Inflammatory macrophage treated with lipopolysaccharide for 4 hours (primary cell): ENCODE measurements around the gene MYO7B.

Source experiments
- DNase-seq: peaks from one replicate; pipeline ENCODE4 v3.0.0-alpha.2; 2020

MYO7B gene

GRCh38 chr2:127575185-127575765, 39.8 kb downstream of the MYO7B start:
- no peak for DNase-seq

- no peak for DNase-seq
Observed at GRCh38 chr2:127575941-127576432, 40.5 kb downstream of the MYO7B start.

GRCh38 chr2:127576433-127577207, 41.1 kb downstream of the MYO7B start:
- no peak for DNase-seq

- DNase-seq, result no peak
Observed at GRCh38 chr2:127577208-127577475, 41.7 kb downstream of the MYO7B start.

- no peak for DNase-seq
Observed at GRCh38 chr2:127577503-127577902, 42.0 kb downstream of the MYO7B start.

GRCh38 chr2:127577973-127578372, 42.5 kb downstream of the MYO7B start:
- no peak for DNase-seq

GRCh38 chr2:127578411-127578810, 42.9 kb downstream of the MYO7B start:
- DNase-seq, result no peak

GRCh38 chr2:127579231-127579630, 43.7 kb downstream of the MYO7B start:
- DNase-seq, result no peak

GRCh38 chr2:127580167-127581049, 44.9 kb downstream of the MYO7B start:
- peak; percentile 62 for DNase-seq

- no peak for DNase-seq
Observed at GRCh38 chr2:127581050-127581345, 45.5 kb downstream of the MYO7B start.

- DNase-seq, result no peak
Observed at GRCh38 chr2:127581516-127582490, 46.3 kb downstream of the MYO7B start.

- DNase-seq, result no peak
Observed at GRCh38 chr2:127582863-127583861, 47.7 kb downstream of the MYO7B start.

GRCh38 chr2:127584047-127584446, 48.6 kb downstream of the MYO7B start:
- no peak for DNase-seq

- no peak for DNase-seq
Observed at GRCh38 chr2:127584516-127585033, 49.1 kb downstream of the MYO7B start.

GRCh38 chr2:127585270-127585807, 49.9 kb downstream of the MYO7B start:
- DNase-seq, result no peak

- no peak for DNase-seq
Observed at GRCh38 chr2:127586136-127586535, 50.7 kb downstream of the MYO7B start.

GRCh38 chr2:127586746-127587295, 51.3 kb downstream of the MYO7B start:
- no peak for DNase-seq

GRCh38 chr2:127588241-127588640, 52.8 kb downstream of the MYO7B start:
- no peak for DNase-seq

- no peak for DNase-seq
Observed at GRCh38 chr2:127589358-127589757, 53.9 kb downstream of the MYO7B start.

GRCh38 chr2:127589841-127590240, 54.4 kb downstream of the MYO7B start:
- DNase-seq, result no peak
